ENCODE results near the gene CHFR. TPM values are rescaled to one million over a fixed set of nuclear protein-coding genes. Genes with fewer than 3 reads are reported as not detected.
A peak's percentile ranks its signal among the peaks of the same experiment; 100 is the strongest.
"Not testable (repeated sequence)": the region's sequence is repeated elsewhere in the genome, so short reads cannot be mapped to it uniquely, and the experiment has no call there.

CHFR gene
- 10 to 100 TPM; 68.3 to 72.3 TPM for total RNA-seq

- ATAC-seq (replicated peaks in 1 of 2): peak; percentile 98
Measured at GRCh38 chr12:132887513-132888351, at the start of gene CHFR. Gene CHFR (minus strand): TSS chr12:132887605. CDS start chr12:132887328, 277 bp downstream.

GRCh38 chr12:132936921-132937320 lies 49.5 kb upstream of the CHFR start:
- Mint-ChIP-seq H3K9me3 (peaks cover 11 to 22% of the 10 kb centered on the region in 2 donors), H3K36me3 (ENCODE audit: insufficient read depth in 2 of 2) (peaks cover 29 to 54% of the 10 kb centered on the region in 2 donors)
- DNase-seq; ATAC-seq (replicated peaks in 1 of 2); H3K27ac Mint-ChIP-seq; H3K4me3 Mint-ChIP-seq; H3K4me1 Mint-ChIP-seq (ENCODE audit: low read depth); H3K27me3 Mint-ChIP-seq (ENCODE audit: low read depth): not testable (repeated sequence)

More at GRCh38 chr12:132887513-132888351, at the start of gene CHFR:
- DNase-seq: peak; percentile 95 to 97
- Mint-ChIP-seq H3K4me1 (ENCODE audit: low read depth) (peaks cover 16% of the 10 kb centered on the region), H3K9me3 (peaks cover 0 to 2% of the 10 kb centered on the region in 2 donors), H3K4me3 (peak within 1 kb of the TSS; percentile 99), H3K27me3 (ENCODE audit: low read depth) (no peaks in the 10 kb centered on the region), H3K27ac (peak within 1 kb of the TSS; percentile 99), H3K36me3 (ENCODE audit: insufficient read depth in 2 of 2) (peaks cover 3 to 16% of the 10 kb centered on the region in 2 donors)

- no peak for DNase-seq
- H3K4me3 Mint-ChIP-seq: no peak overlapping the region
- peaks cover 28 to 55% of the 10 kb centered on the region in 2 donors for H3K36me3 Mint-ChIP-seq (ENCODE audit: insufficient read depth in 2 of 2)
- ATAC-seq (replicated peaks in 1 of 2): no peak
- no peaks in the 10 kb centered on the region for H3K27me3 Mint-ChIP-seq (ENCODE audit: low read depth)
- H3K27ac Mint-ChIP-seq: no peak overlapping the region
- H3K9me3 Mint-ChIP-seq: peaks cover 11 to 23% of the 10 kb centered on the region in 2 donors
- no peaks in the 10 kb centered on the region for H3K4me1 Mint-ChIP-seq (ENCODE audit: low read depth)
Measured at GRCh38 chr12:132936163-132936562, 48.8 kb upstream of the CHFR start.

DNA sequence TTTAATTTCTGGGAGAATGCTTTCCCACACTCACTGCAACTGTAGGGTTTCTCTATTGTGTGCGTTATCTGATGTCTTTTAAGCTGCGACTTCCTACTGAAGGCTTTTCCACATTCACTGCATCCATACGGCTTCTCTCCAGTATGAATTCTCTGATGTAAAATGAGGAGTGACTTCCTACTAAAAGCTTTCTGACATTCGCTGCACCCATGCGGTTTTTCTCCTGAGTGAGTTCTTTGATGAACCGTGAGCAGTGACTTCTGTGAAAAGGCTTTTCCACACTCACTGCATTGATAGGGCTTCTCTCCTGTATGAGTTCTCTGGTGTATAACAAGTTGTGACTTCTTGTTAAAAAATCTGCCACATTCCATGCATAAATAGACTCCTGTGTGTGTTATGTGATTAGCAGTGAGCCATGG lies 39.0 kb upstream of the CHFR start:
- no peaks in the 10 kb centered on the region for H3K27me3 Mint-ChIP-seq (ENCODE audit: low read depth)
- peaks cover 44 to 49% of the 10 kb centered on the region in 2 donors for H3K9me3 Mint-ChIP-seq
- H3K4me1 Mint-ChIP-seq (ENCODE audit: low read depth): no peaks in the 10 kb centered on the region
- H3K27ac Mint-ChIP-seq: no peak overlapping the region
- H3K36me3 Mint-ChIP-seq (ENCODE audit: insufficient read depth in 2 of 2): peaks cover 53 to 70% of the 10 kb centered on the region in 2 donors
- DNase-seq (no peak), ATAC-seq (replicated peaks in 1 of 2) (no peak)
- no peak overlapping the region for H3K4me3 Mint-ChIP-seq

DNA sequence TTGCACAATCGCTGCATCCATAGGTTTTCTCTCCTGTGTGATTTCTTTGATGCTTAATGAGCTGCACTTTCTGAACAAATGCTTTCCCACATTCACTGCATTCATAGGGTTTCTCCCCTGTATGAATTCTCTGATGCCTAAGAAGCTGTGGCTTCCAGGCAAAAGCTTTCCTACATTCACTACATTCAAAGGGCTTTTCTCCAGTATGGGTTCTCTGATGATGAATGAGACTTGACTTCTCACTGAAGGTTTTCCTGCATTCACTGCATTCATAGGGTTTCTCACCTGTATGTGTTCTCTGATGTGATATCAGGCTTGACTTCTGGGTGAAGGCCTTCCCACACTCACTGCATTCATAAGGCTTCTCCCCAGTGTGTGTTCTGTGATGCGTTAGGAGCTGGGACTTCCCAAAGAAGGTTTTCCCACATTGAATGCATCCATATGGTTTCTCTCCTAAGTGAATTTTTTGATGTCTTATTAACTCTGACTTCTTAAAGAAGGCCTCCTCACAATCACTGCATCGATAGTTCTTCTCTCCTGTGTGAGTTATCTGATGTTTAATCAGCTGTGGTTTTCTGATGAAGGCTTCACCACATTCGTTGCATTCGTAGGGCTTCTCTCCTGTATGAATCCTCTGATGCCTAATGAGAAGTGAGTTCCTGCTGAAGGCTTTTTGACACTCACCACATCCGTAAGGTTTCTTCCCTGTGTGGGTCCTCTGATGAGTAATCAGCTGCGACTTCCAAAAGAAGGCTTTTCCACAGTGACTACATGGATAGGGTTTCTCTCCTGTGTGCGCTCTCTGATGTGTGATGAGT lies 38.4 kb upstream of the CHFR start:
- Mint-ChIP-seq H3K27ac (no peak overlapping the region), H3K4me3 (no peak overlapping the region), H3K27me3 (ENCODE audit: low read depth) (no peaks in the 10 kb centered on the region), H3K4me1 (ENCODE audit: low read depth) (no peaks in the 10 kb centered on the region), H3K9me3 (peaks cover 45 to 46% of the 10 kb centered on the region in 2 donors), H3K36me3 (ENCODE audit: insufficient read depth in 2 of 2) (peaks cover 52 to 70% of the 10 kb centered on the region in 2 donors)
- ATAC-seq (replicated peaks in 1 of 2) (no peak), DNase-seq (no peak)

DNA sequence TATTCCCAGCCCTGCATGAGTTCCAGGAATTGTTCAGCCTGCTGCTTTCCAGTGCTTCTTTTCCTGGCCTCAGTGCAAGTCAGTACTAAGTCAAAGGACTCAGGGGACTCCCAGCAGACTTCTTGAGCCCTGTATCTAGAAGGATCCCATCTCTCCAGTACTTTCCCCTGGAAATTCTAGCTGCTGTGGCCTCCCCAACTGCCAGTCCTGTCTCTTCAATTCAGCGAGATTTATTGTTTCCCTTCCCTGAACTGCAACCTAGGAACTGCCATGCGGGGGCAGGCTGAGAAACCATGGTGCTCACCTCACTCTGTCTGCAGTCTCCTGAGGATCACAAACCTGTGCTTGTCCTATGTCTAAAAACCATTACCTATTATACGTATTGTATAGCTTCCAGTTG lies 37.0 kb upstream of the CHFR start:
- no peaks in the 10 kb centered on the region for H3K27me3 Mint-ChIP-seq (ENCODE audit: low read depth)
- no peak overlapping the region for H3K27ac Mint-ChIP-seq
- DNase-seq: no peak
- no peak overlapping the region for H3K4me3 Mint-ChIP-seq
- H3K9me3 Mint-ChIP-seq: peaks cover 40 to 43% of the 10 kb centered on the region in 2 donors
- no peak for ATAC-seq (replicated peaks in 1 of 2)
- H3K4me1 Mint-ChIP-seq (ENCODE audit: low read depth): no peaks in the 10 kb centered on the region
- H3K36me3 Mint-ChIP-seq (ENCODE audit: insufficient read depth in 2 of 2): peaks cover 44 to 67% of the 10 kb centered on the region in 2 donors

- Mint-ChIP-seq H3K4me1 (ENCODE audit: low read depth) (no peaks in the 10 kb centered on the region), H3K27ac (peak overlapping the region; percentile 83), H3K9me3 (peaks cover 36 to 41% of the 10 kb centered on the region in 2 donors), H3K27me3 (ENCODE audit: low read depth) (no peaks in the 10 kb centered on the region), H3K36me3 (ENCODE audit: insufficient read depth in 2 of 2) (peaks cover 38 to 61% of the 10 kb centered on the region in 2 donors), H3K4me3 (no peak overlapping the region)
- no peak for DNase-seq
- ATAC-seq (replicated peaks in 1 of 2): no peak
Measured at GRCh38 chr12:132923356-132923909, 36.0 kb upstream of the CHFR start.

DNA sequence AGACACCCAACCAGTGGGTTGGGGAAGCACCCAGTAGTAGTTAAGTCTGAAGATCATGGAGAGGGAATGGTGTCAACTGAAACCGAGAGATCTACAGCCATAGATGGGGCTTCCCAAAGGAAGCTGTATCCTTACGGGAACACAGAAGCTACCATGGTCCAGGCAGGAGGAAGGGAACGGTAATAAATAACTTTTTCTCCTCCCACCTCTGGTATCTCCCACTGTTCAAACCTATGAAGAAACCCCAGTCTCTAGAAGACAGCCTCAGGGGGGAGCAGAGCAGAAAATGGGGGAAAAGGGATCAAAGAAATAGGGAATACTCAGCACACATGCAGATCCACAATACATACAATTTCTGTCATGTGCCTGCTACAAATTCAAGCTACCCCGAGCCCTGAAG lies 35.3 kb upstream of the CHFR start:
- peaks cover 39 to 41% of the 10 kb centered on the region in 2 donors for H3K9me3 Mint-ChIP-seq
- no peaks in the 10 kb centered on the region for H3K4me1 Mint-ChIP-seq (ENCODE audit: low read depth)
- H3K27me3 Mint-ChIP-seq (ENCODE audit: low read depth): no peaks in the 10 kb centered on the region
- no peak overlapping the region for H3K27ac Mint-ChIP-seq
- no peak for ATAC-seq (replicated peaks in 1 of 2)
- H3K36me3 Mint-ChIP-seq (ENCODE audit: insufficient read depth in 2 of 2): peaks cover 42 to 64% of the 10 kb centered on the region in 2 donors
- no peak overlapping the region for H3K4me3 Mint-ChIP-seq
- no peak for DNase-seq

DNA sequence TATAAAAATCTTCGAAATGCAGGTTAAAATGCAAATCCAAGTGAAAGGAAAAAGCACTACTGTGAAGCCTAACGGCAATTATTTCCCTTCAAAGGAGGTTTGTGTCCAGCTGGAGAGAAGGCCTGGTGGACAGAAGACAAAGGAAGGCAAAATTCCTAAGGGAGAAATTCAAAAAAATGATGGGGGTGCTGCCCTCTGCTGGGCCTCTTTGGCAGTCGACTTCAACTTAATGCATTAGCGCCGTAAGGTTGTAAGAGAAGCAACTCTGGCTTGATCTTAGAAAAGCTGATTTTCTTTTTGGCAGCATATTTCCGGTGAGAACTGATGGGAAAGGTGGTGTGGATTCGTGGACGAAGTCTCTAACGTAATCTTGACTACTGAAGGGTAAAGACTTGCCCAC lies 34.3 kb upstream of the CHFR start:
- peaks cover 41 to 64% of the 10 kb centered on the region in 2 donors for H3K36me3 Mint-ChIP-seq (ENCODE audit: insufficient read depth in 2 of 2)
- no peaks in the 10 kb centered on the region for H3K4me1 Mint-ChIP-seq (ENCODE audit: low read depth)
- H3K9me3 Mint-ChIP-seq: peaks cover 37 to 38% of the 10 kb centered on the region in 2 donors
- no peak for DNase-seq
- no peak for ATAC-seq (replicated peaks in 1 of 2)
- H3K4me3 Mint-ChIP-seq: no peak overlapping the region
- no peaks in the 10 kb centered on the region for H3K27me3 Mint-ChIP-seq (ENCODE audit: low read depth)
- no peak overlapping the region for H3K27ac Mint-ChIP-seq

GRCh38 chr12:132918680-132919079 lies 31.3 kb upstream of the CHFR start:
- Mint-ChIP-seq H3K27me3 (ENCODE audit: low read depth) (no peaks in the 10 kb centered on the region), H3K9me3 (peaks cover 13 to 20% of the 10 kb centered on the region in 2 donors), H3K4me1 (ENCODE audit: low read depth) (no peaks in the 10 kb centered on the region), H3K27ac (no peak overlapping the region), H3K36me3 (ENCODE audit: insufficient read depth in 2 of 2) (peaks cover 27 to 57% of the 10 kb centered on the region in 2 donors), H3K4me3 (no peak overlapping the region)
- no peak for DNase-seq
- no peak for ATAC-seq (replicated peaks in 1 of 2)

DNA sequence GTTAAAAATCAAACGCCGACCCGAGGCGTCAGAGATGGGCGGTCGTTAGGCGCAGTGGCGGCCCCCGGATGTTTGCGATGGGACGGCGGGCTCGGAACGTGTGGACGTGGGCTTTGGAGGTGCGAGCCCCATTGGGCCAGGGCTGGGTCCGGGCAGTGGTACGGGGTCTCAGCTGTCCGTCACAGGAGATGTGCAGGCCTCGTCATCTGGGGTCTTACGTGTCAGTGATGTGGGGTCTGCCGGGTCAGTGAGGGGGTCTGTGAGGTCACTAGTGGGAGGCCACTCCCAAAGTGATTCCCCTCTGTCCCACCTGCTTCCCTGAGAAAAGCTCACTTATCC lies 21.6 kb upstream of the CHFR start:
- DNase-seq (no peak), ATAC-seq (replicated peaks in 1 of 2) (no peak)
- peak overlapping the region; percentile 82 to 89 for H3K4me3 Mint-ChIP-seq
- H3K36me3 Mint-ChIP-seq (ENCODE audit: insufficient read depth in 2 of 2): peaks cover 14 to 26% of the 10 kb centered on the region in 2 donors
- peaks cover 8% of the 10 kb centered on the region for H3K4me1 Mint-ChIP-seq (ENCODE audit: low read depth)
- peaks cover 9 to 11% of the 10 kb centered on the region in 2 donors for H3K9me3 Mint-ChIP-seq
- H3K27ac Mint-ChIP-seq: peak overlapping the region; percentile 56
- no peaks in the 10 kb centered on the region for H3K27me3 Mint-ChIP-seq (ENCODE audit: low read depth)

DNA sequence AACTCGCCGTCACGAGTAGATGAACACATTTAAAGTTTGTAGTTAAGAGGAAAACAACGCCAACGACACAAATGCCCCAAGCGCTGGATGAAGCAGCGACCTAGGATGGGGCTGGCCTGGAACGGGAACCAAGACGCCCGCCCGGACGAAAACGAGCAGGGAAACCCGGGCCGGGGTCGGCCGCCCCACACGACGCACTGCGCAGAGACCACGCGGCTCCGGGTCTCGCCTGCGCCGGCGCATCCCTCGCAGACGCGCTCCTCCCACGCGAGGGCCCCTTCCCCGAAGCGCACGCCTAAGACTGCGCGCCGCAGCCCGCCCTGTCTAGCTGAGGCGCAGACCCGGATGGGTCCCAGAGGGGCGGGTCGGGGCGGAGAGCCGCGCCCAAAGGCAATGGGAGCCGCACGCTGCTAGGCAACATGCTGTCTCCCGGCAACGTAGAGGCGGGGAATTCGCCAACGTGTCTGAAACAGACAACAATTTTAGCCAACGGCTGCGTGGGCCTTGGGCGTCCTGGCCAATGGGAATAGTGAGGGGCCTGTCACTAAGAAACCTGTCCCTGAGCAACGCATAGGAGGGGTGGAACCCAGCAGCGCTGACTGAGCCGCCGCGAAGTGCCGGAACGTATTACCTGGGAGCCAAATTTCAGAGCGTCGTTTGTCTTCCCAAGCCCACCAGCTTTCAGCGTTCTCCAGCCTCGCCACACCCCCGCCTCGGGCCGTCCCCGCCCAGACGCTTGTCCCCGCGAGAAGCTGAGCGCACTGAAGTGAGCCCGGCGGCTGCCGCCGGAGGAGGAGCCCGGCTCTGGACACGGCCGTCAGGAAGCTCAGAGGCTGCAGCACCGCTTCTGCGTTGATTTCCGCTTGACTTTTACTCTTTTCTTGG lies 21.0 kb upstream of the CHFR start:
- H3K27me3 Mint-ChIP-seq (ENCODE audit: low read depth): no peaks in the 10 kb centered on the region
- H3K27ac Mint-ChIP-seq: peak overlapping the region; percentile 56
- H3K4me1 Mint-ChIP-seq (ENCODE audit: low read depth): peaks cover 8% of the 10 kb centered on the region
- ATAC-seq (replicated peaks in 1 of 2) (peak; percentile 92), DNase-seq (peak; percentile 97 to 99)
- H3K4me3 Mint-ChIP-seq: peak overlapping the region; percentile 82 to 89
- peaks cover 7 to 11% of the 10 kb centered on the region in 2 donors for H3K9me3 Mint-ChIP-seq
- peaks cover 10 to 21% of the 10 kb centered on the region in 2 donors for H3K36me3 Mint-ChIP-seq (ENCODE audit: insufficient read depth in 2 of 2)
